Ovary (tissue), 9 donors: Measurements from ENCODE around the gene RCSD1. TPM values are rescaled to one million over a fixed set of nuclear protein-coding genes. Genes with fewer than 3 reads are reported as not detected.

ENCODE experiments used
- DNase-seq, 5 donors: peaks; one replicate each; pipeline ENCODE4 v3.0.0-alpha.2; 2019 to 2020
- H3K27ac ChIP-seq, 2 donors: fragments of 200-600 bp; one replicate each; pipeline versions ENCODE4 v1.5.1 to v1.8.0; 2019 to 2022
- H3K27me3 ChIP-seq: fragments of 200-600 bp; one replicate; pipeline ENCODE4 v1.8.0; 2022
- H3K36me3 ChIP-seq: fragments of 200-600 bp; sonication (generic); one replicate; pipeline ENCODE4 v1.5.1; 2019
- H3K4me1 ChIP-seq: one replicate; pipeline ENCODE4 v1.8.1; 2013; ENCODE audit warnings: mild to moderate bottlenecking, moderate library complexity; ENCODE audit not compliant: insufficient read depth
- H3K4me3 ChIP-seq: fragments of 200-600 bp; sonication (generic); one replicate; pipeline ENCODE4 v1.5.1; 2017
- H3K9me3 ChIP-seq, 2 donors: fragments of 200-600 bp in 1 of 2; sonication (generic) in 1 of 2; one replicate each; pipeline versions ENCODE4 v1.5.1 to v1.8.1; 2013 to 2019; ENCODE audit warnings: mild to moderate bottlenecking in 1 of 2, moderate library complexity in 1 of 2
- CTCF ChIP-seq, 3 donors: fragments of 450-650 bp in 2 of 3; fragments of 200-600 bp in 1 of 3; IDR thresholded peaks; one replicate each; pipeline versions ENCODE4 v1.5.1 to v1.8.0; 2016 to 2022; ENCODE audit warnings: antibody characterized with exemption in 3 of 3, mild to moderate bottlenecking in 1 of 3
- EP300 ChIP-seq: sonication (generic); formaldehyde crosslinking; IDR thresholded peaks from one replicate; pipeline ENCODE4 v1.6.1; 2017; ENCODE audit warnings: antibody characterized with exemption
- POLR2A ChIP-seq: fragments of 450-650 bp; IDR thresholded peaks from one replicate; pipeline ENCODE4 v1.6.1; 2017; ENCODE audit warnings: antibody characterized with exemption, mild to moderate bottlenecking, moderate library complexity
- WGBS, 3 donors: extraction: QIAGEN DNeasy Blood & Tissue Kit in 1 of 3; methylation state at CpG; one replicate each; pipeline versions ENCODE4 v1.1.5 to v1.1.7; 2013 to 2017; 5-methylcytosine and 5-hydroxymethylcytosine counted together
- intact Hi-C, 4 donors: fragments of 100-400 bp; cut with DNase I; formaldehyde crosslinking; loops; one replicate each; pipeline versions ENCODE4 v1.11.0 to v1.15.1; 2022 to 2023
- polyA plus RNA-seq, 2 donors: library from polyadenylated mRNA; stranded (reverse); fragments of 200-250 nt in 1 of 2; fragments of 350-450 nt in 1 of 2; fragmentation: Illumina TruSeq in 1 of 2; extraction: RNeasy Lipid Tissue Mini Kit (QIAGEN cat#74804) in 1 of 2; gene quantifications; one replicate each; pipeline ENCODE4 v1.2.3, GENCODE V29; 2013 to 2014
- total RNA-seq, 7 donors: library from RNA; depleted of rRNA in 2 of 7; stranded (reverse); fragments of >200 nt in 2 of 7; fragmentation: NEBNext Ultra II Directional in 3 of 7; extraction: Animal tissue kit (Norgen Biotek cat#: 25700) in 3 of 7; gene quantifications; one replicate each; pipeline versions ENCODE4 v1.1.0 to v1.2.4, GENCODE V29; 2016 to 2023
- donor health status: DM: no; HTN: no; CAD: no; lungs with moderate emphysema.
- donor health status: DM: no; HTN: no; CAD: no.
- donor health status: Bipolar disorder and iron deficiency.
- donor health status: DM: yes; HTN: yes; CAD: no.
- donor health status: DM: no; HTN: no; CAD: no.
- donor health status: DM: yes; HTN: yes; CAD: no.

Gene RCSD1
- total and polyA plus RNA-seq, 9 donors = 2.1 to 10.9 (median 3.2) TPM

GRCh38 chr1:167631936-167632614 is 2.0 kb downstream of the RCSD1 start:
- WGBS, 3 donors = 74 to 87% (median 81%) methylated on average over 4 of the region's 4 CpGs
- Histone ChIP-seq H3K9me3 (no peaks in the 10 kb centered on the region), H3K27ac (no peak overlapping the region), H3K27me3 (no peaks in the 10 kb centered on the region), H3K4me1 (peaks cover 8% of the 10 kb centered on the region), H3K4me3 (no peak overlapping the region), H3K36me3 (no peaks in the 10 kb centered on the region)
- no peak for DNase-seq
- TF ChIP-seq CTCF (IDR thresholded peaks at IDR 0.05) (no peak), POLR2A (no peak), EP300 (no peak)
- intact Hi-C loops = no loop called here

GRCh38 chr1:167633258-167633944 is 3.4 kb downstream of the RCSD1 start:
- H3K4me1 ChIP-seq = peaks cover 8% of the 10 kb centered on the region
- intact Hi-C loops = no loop called here
- DNase-seq = no peak
- H3K9me3 ChIP-seq = no peaks in the 10 kb centered on the region
- TF ChIP-seq POLR2A (no peak), CTCF (IDR thresholded peaks at IDR 0.05) (no peak), EP300 (no peak)
- no peaks in the 10 kb centered on the region for H3K27me3 ChIP-seq
- no peaks in the 10 kb centered on the region for H3K36me3 ChIP-seq
- no peak overlapping the region for H3K4me3 ChIP-seq
- WGBS, 3 donors = 84 to 86% (median 85%) methylated on average over 3 of the region's 3 CpGs
- no peak overlapping the region for H3K27ac ChIP-seq

- WGBS, 3 donors = 89 to 94% (median 91%) methylated on average over 2 of the region's 2 CpGs
- Histone ChIP-seq H3K4me3 (no peak overlapping the region), H3K36me3 (no peaks in the 10 kb centered on the region), H3K27me3 (no peaks in the 10 kb centered on the region), H3K27ac (no peak overlapping the region), H3K9me3 (no peaks in the 10 kb centered on the region), H3K4me1 (peaks cover 8% of the 10 kb centered on the region)
- intact Hi-C loops = no loop called here
- DNase-seq = no peak
- no peak for TF ChIP-seq POLR2A
- TF ChIP-seq EP300 = no peak
- no peak for TF ChIP-seq CTCF (IDR thresholded peaks at IDR 0.05)
These were observed 4.4 kb downstream of the RCSD1 start for GRCh38 chr1:167634435-167634834.

GRCh38 chr1:167635156-167635648 is 5.2 kb downstream of the RCSD1 start:
- no peak overlapping the region for H3K4me3 ChIP-seq
- no peaks in the 10 kb centered on the region for H3K9me3 ChIP-seq
- H3K36me3 ChIP-seq = no peaks in the 10 kb centered on the region
- peaks cover 8% of the 10 kb centered on the region for H3K4me1 ChIP-seq
- H3K27me3 ChIP-seq = no peaks in the 10 kb centered on the region
- 7 to 19% (median 10%) methylated on average over 19 of the region's 19 CpGs for WGBS, 3 donors
- no peak for TF ChIP-seq EP300
- TF ChIP-seq POLR2A = no peak
- no peak for TF ChIP-seq CTCF (IDR thresholded peaks at IDR 0.05)
- peak in 2 of 5 donors; percentile 26 to 49 for DNase-seq
- H3K27ac ChIP-seq = no peak overlapping the region
- intact Hi-C loops = no loop called here
